Type B pancreatic cell (in vitro differentiated cells): Measurements from ENCODE around the gene ATRIP. TPM values are rescaled to one million over a fixed set of nuclear protein-coding genes. Genes with fewer than 3 reads are reported as not detected.

ENCODE experiments used
- DNase-seq: peaks from one replicate; pipeline ENCODE4 v3.0.0; 2021; ENCODE audit warnings: mixed read lengths; ENCODE audit not compliant: unreplicated experiment; ENCODE audit errors: extremely low spot score
- H3K27ac Mint-ChIP-seq: 2 replicates; pipeline ENCODE4 v1.8.0; 2021; ENCODE audit warnings: mild to moderate bottlenecking, mixed read lengths
- H3K27me3 Mint-ChIP-seq: 2 replicates; pipeline ENCODE4 v1.8.0; 2021; ENCODE audit warnings: mixed read lengths
- H3K36me3 Mint-ChIP-seq: 2 replicates; pipeline ENCODE4 v1.8.0; 2021; ENCODE audit warnings: mixed read lengths
- H3K4me1 Mint-ChIP-seq: one replicate; pipeline ENCODE4 v1.8.0; 2021; ENCODE audit warnings: mixed read lengths; ENCODE audit not compliant: unreplicated experiment
- H3K4me3 Mint-ChIP-seq: 2 replicates; pipeline ENCODE4 v1.8.0; 2021; ENCODE audit warnings: mild to moderate bottlenecking, mixed read lengths
- H3K9me3 Mint-ChIP-seq: 2 replicates; pipeline ENCODE4 v1.8.0; 2021; ENCODE audit warnings: mixed read lengths
- CTCF ChIP-seq: fragments of 200-600 bp; sonication (generic); conservative IDR thresholded peaks from 2 replicates; pipeline ENCODE4 v1.5.0; 2021; ENCODE audit warnings: antibody characterized with exemption, mild to moderate bottlenecking
- total RNA-seq: library from RNA; stranded (reverse); gene quantifications from 2 replicates; pipeline ENCODE4 v1.2.1, GENCODE V29; 2021; ENCODE audit warnings: low replicate concordance

Gene ATRIP
- total RNA-seq, 1 donor from 2014 or later: 16.0 TPM

DNA sequence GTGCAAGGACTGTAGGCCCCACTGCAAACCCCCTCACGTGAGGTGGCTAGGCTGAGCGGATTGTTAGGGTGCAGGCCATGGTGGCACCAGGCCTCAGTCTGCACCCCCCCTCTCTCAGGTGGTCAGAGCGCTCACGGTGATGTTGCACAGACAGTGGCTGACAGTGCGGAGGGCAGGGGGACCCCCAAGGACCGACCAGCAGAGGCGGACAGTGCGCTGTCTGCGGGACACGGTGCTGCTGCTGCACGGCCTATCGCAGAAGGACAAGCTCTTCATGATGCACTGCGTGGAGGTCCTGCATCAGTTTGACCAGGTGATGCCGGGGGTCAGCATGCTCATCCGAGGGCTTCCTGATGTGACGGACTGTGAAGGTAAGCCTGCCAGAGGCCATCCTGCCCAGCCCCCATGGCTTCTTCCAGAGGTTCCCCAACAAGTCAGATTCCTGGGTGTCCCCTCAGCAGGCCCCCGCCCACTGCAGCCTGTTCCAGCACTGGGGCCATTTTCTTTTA is 18.2 kb downstream of the ATRIP start:
- DNase-seq: no peak
- Mint-ChIP-seq H3K4me1 (peaks cover 13% of the 10 kb centered on the region), H3K27me3 (no peaks in the 10 kb centered on the region), H3K27ac (peak overlapping the region; percentile 100), H3K4me3 (no peak overlapping the region), H3K36me3 (peaks cover 5% of the 10 kb centered on the region), H3K9me3 (no peaks in the 10 kb centered on the region)
- TF ChIP-seq CTCF: no peak

DNA sequence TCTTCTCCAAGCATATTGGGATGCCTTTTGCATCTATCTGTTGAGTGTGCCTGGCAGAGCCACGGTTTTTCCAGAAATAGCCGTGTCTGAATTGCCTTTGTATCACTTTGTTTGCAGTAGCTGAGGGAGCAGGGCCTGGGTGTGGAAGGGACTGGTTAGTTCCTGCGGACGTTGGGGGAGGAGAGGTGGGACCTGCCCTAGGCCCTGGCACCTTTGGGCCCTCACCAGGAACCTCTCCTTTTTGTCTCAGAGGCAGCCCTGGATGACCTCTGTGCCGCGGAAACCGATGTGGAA is 18.6 kb downstream of the ATRIP start:
- Mint-ChIP-seq H3K4me1 (peaks cover 17% of the 10 kb centered on the region), H3K4me3 (peak overlapping the region; percentile 83), H3K27me3 (no peaks in the 10 kb centered on the region), H3K36me3 (peaks cover 5% of the 10 kb centered on the region), H3K9me3 (no peaks in the 10 kb centered on the region), H3K27ac (peak overlapping the region; percentile 100)
- TF ChIP-seq CTCF: no peak
- no peak for DNase-seq

DNA sequence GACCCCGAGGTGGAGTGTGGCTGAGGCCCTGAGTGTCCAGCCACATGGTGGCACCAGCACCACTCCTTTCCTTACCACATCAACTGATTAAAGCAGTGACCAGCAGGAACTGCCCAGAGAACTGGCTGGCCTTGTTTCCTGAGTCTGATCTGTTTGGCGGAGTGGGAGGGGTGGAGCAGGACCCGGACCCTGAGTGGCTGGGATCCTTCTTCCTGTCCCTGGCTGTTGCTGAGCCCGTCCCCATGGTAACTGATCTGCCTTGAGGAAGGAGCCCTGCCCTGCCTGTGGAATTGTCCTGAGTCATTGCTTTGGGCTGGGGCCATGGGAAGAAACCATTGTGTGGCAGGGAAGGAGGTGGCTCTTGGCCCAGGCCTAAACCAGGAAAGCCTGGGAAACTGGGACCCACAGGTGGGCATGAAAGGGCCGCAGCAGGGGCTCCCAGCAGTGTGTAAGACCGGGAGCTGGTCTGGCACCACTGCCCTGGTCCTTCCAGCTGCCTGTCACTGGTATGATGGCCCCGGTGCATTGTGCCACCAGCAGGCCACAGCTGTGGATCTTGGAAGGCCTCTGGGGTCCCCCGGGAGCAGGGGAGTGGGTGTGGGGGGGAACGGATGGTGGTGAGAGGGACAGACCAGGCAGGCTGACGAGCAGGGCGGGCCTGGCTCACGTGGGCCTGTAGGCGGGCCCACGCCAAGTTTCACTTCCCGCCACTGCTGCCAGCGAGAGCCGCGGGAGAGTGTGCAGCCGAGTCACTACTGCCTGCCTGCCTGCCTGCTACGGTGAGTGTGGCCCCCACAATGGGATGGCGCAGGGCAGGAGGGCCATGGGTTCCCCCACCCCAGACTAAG is 19.2 kb downstream of the ATRIP start:
- H3K9me3 Mint-ChIP-seq: no peaks in the 10 kb centered on the region
- H3K4me1 Mint-ChIP-seq: peaks cover 18% of the 10 kb centered on the region
- H3K36me3 Mint-ChIP-seq: peaks cover 5% of the 10 kb centered on the region

DNA sequence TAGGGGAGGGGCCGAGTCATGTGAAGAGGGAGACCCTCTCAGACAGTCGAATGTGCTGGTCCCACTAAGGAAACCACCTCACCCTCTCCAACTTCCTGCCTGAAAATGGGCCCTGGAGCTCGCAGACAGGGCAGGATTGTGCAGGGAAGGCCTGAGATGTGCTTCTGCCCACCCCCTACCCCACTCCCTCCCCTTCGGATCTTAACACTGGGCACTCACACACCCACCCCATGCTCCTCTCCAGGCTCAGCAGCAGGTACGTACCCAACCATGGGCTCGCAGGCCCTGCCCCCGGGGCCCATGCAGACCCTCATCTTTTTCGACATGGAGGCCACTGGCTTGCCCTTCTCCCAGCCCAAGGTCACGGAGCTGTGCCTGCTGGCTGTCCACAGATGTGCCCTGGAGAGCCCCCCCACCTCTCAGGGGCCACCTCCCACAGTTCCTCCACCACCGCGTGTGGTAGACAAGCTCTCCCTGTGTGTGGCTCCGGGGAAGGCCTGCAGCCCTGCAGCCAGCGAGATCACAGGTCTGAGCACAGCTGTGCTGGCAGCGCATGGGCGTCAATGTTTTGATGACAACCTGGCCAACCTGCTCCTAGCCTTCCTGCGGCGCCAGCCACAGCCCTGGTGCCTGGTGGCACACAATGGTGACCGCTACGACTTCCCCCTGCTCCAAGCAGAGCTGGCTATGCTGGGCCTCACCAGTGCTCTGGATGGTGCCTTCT is 20.0 kb downstream of the ATRIP start:
- no peak for TF ChIP-seq CTCF
- DNase-seq: no peak
- peaks cover 18% of the 10 kb centered on the region for H3K4me1 Mint-ChIP-seq
- no peaks in the 10 kb centered on the region for H3K27me3 Mint-ChIP-seq
- peak overlapping the region; percentile 100 for H3K27ac Mint-ChIP-seq
- H3K9me3 Mint-ChIP-seq: no peaks in the 10 kb centered on the region
- peaks cover 5% of the 10 kb centered on the region for H3K36me3 Mint-ChIP-seq
- peak overlapping the region; percentile 83 for H3K4me3 Mint-ChIP-seq

More for the DNA sequence above, 19.2 kb downstream of the ATRIP start:
- TF ChIP-seq CTCF: peak; percentile 79
- Mint-ChIP-seq H3K4me3 (peak overlapping the region; percentile 83), H3K27ac (peak overlapping the region; percentile 100), H3K27me3 (no peaks in the 10 kb centered on the region)
- DNase-seq: peak; percentile 89

DNA sequence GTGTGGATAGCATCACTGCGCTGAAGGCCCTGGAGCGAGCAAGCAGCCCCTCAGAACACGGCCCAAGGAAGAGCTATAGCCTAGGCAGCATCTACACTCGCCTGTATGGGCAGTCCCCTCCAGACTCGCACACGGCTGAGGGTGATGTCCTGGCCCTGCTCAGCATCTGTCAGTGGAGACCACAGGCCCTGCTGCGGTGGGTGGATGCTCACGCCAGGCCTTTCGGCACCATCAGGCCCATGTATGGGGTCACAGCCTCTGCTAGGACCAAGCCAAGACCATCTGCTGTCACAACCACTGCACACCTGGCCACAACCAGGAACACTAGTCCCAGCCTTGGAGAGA is 20.5 kb downstream of the ATRIP start:
- Mint-ChIP-seq H3K36me3 (peaks cover 5% of the 10 kb centered on the region), H3K9me3 (no peaks in the 10 kb centered on the region), H3K4me3 (peak overlapping the region; percentile 58), H3K4me1 (peaks cover 18% of the 10 kb centered on the region), H3K27me3 (no peaks in the 10 kb centered on the region), H3K27ac (peak overlapping the region; percentile 100)
- DNase-seq: no peak
- TF ChIP-seq CTCF: no peak
